Adipocyte (in vitro differentiated cells): ENCODE results near the gene CACNA2D1.
A peak's percentile ranks its signal among the peaks of the same experiment; 100 is the strongest.

Experiments
- DNase-seq: peaks from one replicate; pipeline ENCODE4 v3.0.0-alpha.2; 2015; ENCODE audit warnings: low read depth
- H3K27me3 ChIP-seq: replicated peaks from 2 replicates; pipeline ENCODE4 v1.7.0; 2013; ENCODE audit warnings: mild to moderate bottlenecking, low read length, moderate library complexity; ENCODE audit not compliant: control insufficient read depth, insufficient read depth
- H3K36me3 ChIP-seq: 2 replicates; pipeline ENCODE4 v1.7.0; 2013; ENCODE audit warnings: low read length, mild to moderate bottlenecking, moderate library complexity; ENCODE audit not compliant: control insufficient read depth, insufficient read depth, severe bottlenecking
- H3K4me1 ChIP-seq: 2 replicates; pipeline ENCODE4 v1.7.0; 2013; ENCODE audit warnings: mild to moderate bottlenecking, low read length, moderate library complexity; ENCODE audit not compliant: control insufficient read depth, insufficient read depth
- H3K4me3 ChIP-seq: 2 replicates; pipeline ENCODE4 v1.7.0; 2013; ENCODE audit warnings: mild to moderate bottlenecking, low read length, moderate library complexity
- H3K9ac ChIP-seq: 2 replicates; pipeline ENCODE4 v1.7.0; 2013; ENCODE audit warnings: mild to moderate bottlenecking, low read length, moderate library complexity
- H3K9me3 ChIP-seq: 2 replicates; pipeline ENCODE4 v1.7.0; 2013; ENCODE audit warnings: mild to moderate bottlenecking, low read length, moderate library complexity; ENCODE audit not compliant: control insufficient read depth

The CACNA2D1 gene

GRCh38 chr7:82249979-82250378 is 193.6 kb downstream of the CACNA2D1 start:
- H3K9ac ChIP-seq = no peak overlapping the region
- H3K9me3 ChIP-seq = no peaks in the 10 kb centered on the region
- H3K36me3 ChIP-seq = no peaks in the 10 kb centered on the region
- DNase-seq = peak; percentile 27
- no peak overlapping the region for H3K4me3 ChIP-seq
- H3K4me1 ChIP-seq = peaks cover 30% of the 10 kb centered on the region
- H3K27me3 ChIP-seq = no peaks in the 10 kb centered on the region

GRCh38 chr7:82247814-82248433 is 195.7 kb downstream of the CACNA2D1 start:
- H3K9ac ChIP-seq = no peak overlapping the region
- H3K4me3 ChIP-seq = no peak overlapping the region
- no peaks in the 10 kb centered on the region for H3K9me3 ChIP-seq
- no peaks in the 10 kb centered on the region for H3K27me3 ChIP-seq
- no peaks in the 10 kb centered on the region for H3K36me3 ChIP-seq
- peaks cover 30% of the 10 kb centered on the region for H3K4me1 ChIP-seq
- peak; percentile 22 for DNase-seq

DNA sequence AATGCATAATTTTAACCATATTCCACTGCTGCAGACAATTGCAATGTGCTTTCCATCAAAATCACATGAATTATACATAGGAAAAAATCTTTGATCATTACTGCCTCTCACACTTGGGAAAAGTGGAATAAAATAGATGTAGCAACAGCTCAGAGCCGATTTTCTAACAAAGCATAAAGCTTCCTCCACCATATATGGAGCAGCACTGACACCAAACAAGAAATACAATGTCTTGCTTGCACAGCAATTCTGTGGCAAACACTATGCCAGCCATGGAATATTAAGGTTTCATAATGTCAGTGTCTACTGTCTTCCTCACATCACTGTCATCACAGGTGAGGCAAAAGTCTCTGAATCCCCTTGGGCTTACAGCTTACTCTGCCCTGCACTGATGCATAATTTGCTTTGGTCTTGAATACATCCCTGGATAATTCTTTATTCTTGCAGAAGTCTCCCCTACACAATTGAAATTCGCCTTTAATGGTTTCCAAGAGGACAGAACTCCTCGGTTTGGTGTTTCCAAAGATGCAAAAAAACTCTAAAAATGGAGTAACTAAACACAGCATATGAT is 198.5 kb downstream of the CACNA2D1 start:
- no peak for DNase-seq
- H3K4me3 ChIP-seq = no peak overlapping the region
- no peaks in the 10 kb centered on the region for H3K9me3 ChIP-seq

GRCh38 chr7:82241356-82241755 is 202.2 kb downstream of the CACNA2D1 start:
- Histone ChIP-seq H3K4me1 (no peaks in the 10 kb centered on the region), H3K9ac (no peak overlapping the region), H3K4me3 (no peak overlapping the region), H3K36me3 (no peaks in the 10 kb centered on the region), H3K9me3 (no peaks in the 10 kb centered on the region), H3K27me3 (no peaks in the 10 kb centered on the region)
- no peak for DNase-seq

More for the DNA sequence above, 198.5 kb downstream of the CACNA2D1 start:
- Histone ChIP-seq H3K27me3 (no peaks in the 10 kb centered on the region), H3K36me3 (no peaks in the 10 kb centered on the region), H3K4me1 (peaks cover 15% of the 10 kb centered on the region), H3K9ac (no peak overlapping the region)

DNA sequence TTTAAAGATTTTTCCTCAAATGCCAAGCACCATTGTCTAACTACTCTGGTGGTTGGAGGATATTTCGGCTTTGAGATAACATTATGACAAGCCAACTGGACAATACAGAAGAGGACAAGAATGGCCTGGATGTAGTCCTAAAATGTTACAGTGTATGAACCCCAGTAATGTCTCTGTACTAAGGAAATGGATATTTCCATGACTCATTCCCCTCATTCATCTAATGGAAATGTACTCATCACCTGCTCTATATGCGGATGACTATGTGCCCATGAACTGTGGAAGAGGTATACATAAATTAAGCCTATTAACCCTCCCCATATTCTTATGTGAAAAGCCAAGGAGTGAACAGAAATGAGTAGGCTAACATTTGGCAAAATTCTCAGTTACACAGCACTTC is 207.9 kb downstream of the CACNA2D1 start:
- no peaks in the 10 kb centered on the region for H3K9me3 ChIP-seq
- H3K4me3 ChIP-seq = no peak overlapping the region
- peaks cover 30% of the 10 kb centered on the region for H3K4me1 ChIP-seq
- no peaks in the 10 kb centered on the region for H3K27me3 ChIP-seq
- H3K9ac ChIP-seq = no peak overlapping the region
- DNase-seq = no peak
- no peaks in the 10 kb centered on the region for H3K36me3 ChIP-seq

DNA sequence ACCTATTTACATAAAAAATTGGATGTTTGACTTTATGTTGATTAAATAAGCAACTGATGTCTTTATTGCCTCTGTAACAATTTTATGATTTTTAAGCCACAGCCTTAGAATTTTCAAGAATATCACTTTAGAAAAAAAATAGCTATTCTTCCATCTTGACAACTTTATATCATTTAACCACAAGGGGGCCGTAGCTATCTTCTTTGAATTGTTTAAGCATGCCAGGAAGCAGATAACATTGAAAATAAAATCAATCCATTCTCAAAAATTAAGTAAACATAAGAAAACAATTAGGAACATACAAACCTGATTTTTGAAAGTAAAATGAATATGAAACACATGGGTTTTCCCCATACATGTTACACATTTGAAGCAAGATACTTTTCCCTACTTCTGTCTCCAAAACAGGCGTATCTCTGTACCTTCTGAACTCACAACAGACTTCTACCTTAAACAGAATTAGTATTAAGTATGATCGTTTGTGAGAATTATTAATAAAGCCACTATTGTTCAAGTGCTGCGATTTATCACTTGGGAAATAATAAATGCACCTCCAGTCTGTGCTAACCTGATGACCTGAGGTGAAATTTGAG is 209.0 kb downstream of the CACNA2D1 start:
- Histone ChIP-seq H3K4me1 (peaks cover 41% of the 10 kb centered on the region), H3K9ac (peak overlapping the region; percentile 20), H3K36me3 (no peaks in the 10 kb centered on the region), H3K27me3 (no peaks in the 10 kb centered on the region), H3K9me3 (no peaks in the 10 kb centered on the region), H3K4me3 (no peak overlapping the region)
- DNase-seq = peak; percentile 88

DNA sequence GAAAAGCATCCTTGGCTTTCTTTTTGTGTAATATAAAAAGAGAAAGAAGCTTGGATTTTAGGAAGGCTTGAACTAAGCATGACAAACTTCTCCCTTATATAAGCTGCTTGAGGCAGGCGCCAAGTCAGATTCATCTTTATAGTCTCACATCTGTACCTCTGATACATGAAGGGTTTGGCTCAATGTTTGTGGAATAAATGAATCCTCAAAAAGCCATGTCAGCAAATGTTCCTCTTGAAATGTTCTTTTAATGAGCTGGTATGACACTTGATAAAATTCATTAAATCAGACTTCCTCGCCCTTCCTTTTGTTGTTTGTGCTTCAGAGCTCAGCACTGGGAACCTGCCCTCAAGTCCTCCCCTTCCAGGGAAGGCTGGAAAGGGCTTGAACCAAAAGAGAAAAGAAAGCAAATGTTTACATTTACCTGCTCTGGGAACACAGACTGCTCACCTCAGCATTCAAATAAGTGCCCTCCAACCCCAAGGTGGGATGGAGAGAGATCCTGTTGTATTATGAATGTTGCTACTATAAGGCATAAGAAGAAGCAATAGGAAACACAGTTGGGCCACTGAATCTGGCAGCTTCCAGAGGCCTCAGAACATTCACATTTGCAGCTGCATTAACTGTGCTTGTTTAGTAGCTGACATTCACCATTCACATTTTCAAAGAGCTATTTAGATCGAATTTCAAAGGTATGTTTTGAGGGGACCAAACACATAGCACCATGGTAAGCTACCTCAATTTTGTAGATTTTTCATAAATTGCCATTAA is 212.6 kb downstream of the CACNA2D1 start:
- H3K27me3 ChIP-seq = no peaks in the 10 kb centered on the region
- peaks cover 55% of the 10 kb centered on the region for H3K4me1 ChIP-seq
- DNase-seq = no peak
- H3K36me3 ChIP-seq = no peaks in the 10 kb centered on the region
- no peak overlapping the region for H3K9ac ChIP-seq
- no peak overlapping the region for H3K4me3 ChIP-seq
- peaks cover 9% of the 10 kb centered on the region for H3K9me3 ChIP-seq

GRCh38 chr7:82229164-82229563 is 214.4 kb downstream of the CACNA2D1 start:
- peak overlapping the region; percentile 66 for H3K4me3 ChIP-seq

DNA sequence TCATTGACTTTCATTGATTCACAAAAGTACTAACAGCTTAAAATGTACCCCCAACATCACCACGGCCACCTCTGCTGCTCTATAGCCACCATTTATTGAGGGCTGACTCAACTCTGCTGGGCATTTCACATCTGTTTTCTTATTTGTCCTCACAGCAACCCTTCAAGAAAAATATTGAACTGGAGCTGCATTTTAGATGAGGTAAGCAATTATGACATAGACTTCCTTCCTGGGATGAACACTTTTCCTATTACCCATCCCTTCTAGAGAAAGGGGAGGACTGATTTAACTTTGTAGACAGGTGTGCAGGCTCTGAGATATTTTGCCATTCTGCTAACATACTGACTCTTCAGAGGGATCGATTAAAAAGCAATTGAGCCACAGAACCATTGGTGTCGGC is 217.4 kb downstream of the CACNA2D1 start:
- H3K27me3 ChIP-seq = no peaks in the 10 kb centered on the region

More at GRCh38 chr7:82229164-82229563, 214.4 kb downstream of the CACNA2D1 start:
- Histone ChIP-seq H3K36me3 (no peaks in the 10 kb centered on the region), H3K9me3 (peaks cover 9% of the 10 kb centered on the region), H3K4me1 (peaks cover 43% of the 10 kb centered on the region), H3K9ac (peak overlapping the region; percentile 69), H3K27me3 (no peaks in the 10 kb centered on the region)
- DNase-seq = no peak

GRCh38 chr7:82224529-82224928 is 219.0 kb downstream of the CACNA2D1 start:
- Histone ChIP-seq H3K9me3 (peaks cover 9% of the 10 kb centered on the region), H3K4me3 (no peak overlapping the region), H3K9ac (no peak overlapping the region), H3K36me3 (no peaks in the 10 kb centered on the region), H3K27me3 (no peaks in the 10 kb centered on the region), H3K4me1 (peaks cover 23% of the 10 kb centered on the region)
- no peak for DNase-seq

More for the DNA sequence above, 217.4 kb downstream of the CACNA2D1 start:
- H3K9ac ChIP-seq = no peak overlapping the region
- no peak for DNase-seq
- H3K4me3 ChIP-seq = no peak overlapping the region
- peaks cover 34% of the 10 kb centered on the region for H3K4me1 ChIP-seq
- peaks cover 9% of the 10 kb centered on the region for H3K9me3 ChIP-seq
- no peaks in the 10 kb centered on the region for H3K36me3 ChIP-seq

DNA sequence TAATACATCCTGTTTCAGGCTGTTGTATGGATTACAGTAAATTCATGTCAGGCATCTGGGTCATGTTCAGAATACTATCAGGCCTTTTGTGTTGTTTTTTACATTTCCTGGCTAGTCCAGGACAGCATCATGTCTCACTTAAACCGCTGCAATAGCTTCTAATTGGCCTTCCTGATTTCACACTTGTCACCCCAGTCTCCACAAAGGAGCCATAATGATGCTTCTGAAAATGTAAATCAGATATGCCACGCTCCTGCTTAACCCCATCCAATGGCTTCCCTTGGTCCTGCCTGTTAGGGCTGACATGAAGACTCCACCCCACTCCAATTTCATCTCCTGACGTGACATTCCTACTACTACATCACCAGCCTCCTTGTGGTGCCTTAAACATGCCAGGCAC is 220.0 kb downstream of the CACNA2D1 start:
- Histone ChIP-seq H3K4me3 (no peak overlapping the region), H3K9ac (no peak overlapping the region), H3K27me3 (no peaks in the 10 kb centered on the region), H3K9me3 (peaks cover 9% of the 10 kb centered on the region), H3K36me3 (no peaks in the 10 kb centered on the region), H3K4me1 (peaks cover 14% of the 10 kb centered on the region)
- no peak for DNase-seq
